ENCODE data around the gene FHAD1. TPM values are rescaled to one million over a fixed set of nuclear protein-coding genes. Genes with fewer than 3 reads are reported as not detected.

FHAD1 gene
- total RNA-seq, 1 experiment from 2014 or later, result 1.9 TPM

- no peak overlapping the region for H3K18ac ChIP-seq (ENCODE audit: insufficient read length, low read depth, low read length)
- H2AK5ac ChIP-seq (ENCODE audit: insufficient read length, low read length), result no peak overlapping the region
- H3K4me2 ChIP-seq (ENCODE audit: insufficient read depth, insufficient read length, low read length), result no peak overlapping the region
- no peaks in the 10 kb centered on the region for H3K27me3 ChIP-seq (ENCODE audit: insufficient read depth, low read length)
- no peak overlapping the region for H4K91ac ChIP-seq (ENCODE audit: insufficient read length, low read depth, low read length)
- H2BK20ac ChIP-seq (ENCODE audit: low read depth, low read length, poor library complexity, severe bottlenecking), result no peak overlapping the region
- H3K56ac ChIP-seq (ENCODE audit: insufficient read length, low read depth, low read length), result no peak overlapping the region
- no peak overlapping the region for H3T11ph ChIP-seq (ENCODE audit: low read length)
- H4K20me1 ChIP-seq (ENCODE audit: control insufficient read depth, insufficient read depth, insufficient read length), result no peaks in the 10 kb centered on the region
- H3K9me3 Mint-ChIP-seq, result no peaks in the 10 kb centered on the region
- no peak overlapping the region for H2BK15ac ChIP-seq (ENCODE audit: low read depth, low read length)
- H4K8ac ChIP-seq (replicated peaks; ENCODE audit: insufficient read length, low read depth, low read length), result no peak overlapping the region
- H3K27ac ChIP-seq (ENCODE audit: insufficient read length, low read depth, low read length), result no peak overlapping the region
- H3K4me1 ChIP-seq (ENCODE audit: insufficient read depth, low read length), result no peaks in the 10 kb centered on the region
- no peak overlapping the region for H3K4ac ChIP-seq (ENCODE audit: low read depth, low read length)
- H2BK12ac ChIP-seq (ENCODE audit: insufficient read length, low read depth, low read length), result no peak overlapping the region
- H3K4me1 Mint-ChIP-seq, result peaks cover 5 to 18% of the 10 kb centered on the region in 2 experiments
- no peaks in the 10 kb centered on the region for H3K23me2 ChIP-seq (ENCODE audit: insufficient read length, low read depth, low read length, poor library complexity, severe bottlenecking)
- H3K9ac ChIP-seq (ENCODE audit: extremely low read depth, insufficient read length, low read length), result no peak overlapping the region
- H4K5ac ChIP-seq (ENCODE audit: insufficient read length, low read depth, low read length), result no peak overlapping the region
- no peaks in the 10 kb centered on the region for H3K9me3 ChIP-seq (ENCODE audit: control insufficient read depth, low read depth, low read length)
- no peak overlapping the region for H3K27ac Mint-ChIP-seq
- WGBS (ENCODE audit: extremely low coverage, insufficient read length, low lambda C conversion rate), result no CpG with 5 or more reads among the region's 11 CpGs
- H2BK120ac ChIP-seq (ENCODE audit: low read depth, low read length, poor library complexity, severe bottlenecking), result no peak overlapping the region
- peaks cover 19% of the 10 kb centered on the region for H3K27me3 Mint-ChIP-seq (ENCODE audit: low read depth)
- TF ChIP-seq CTCF (conservative IDR thresholded peaks at IDR 0.05), result no peak
- H3K36me3 Mint-ChIP-seq (ENCODE audit: insufficient read depth in 1 of 3, low read depth in 3 of 3), result no peaks in the 10 kb centered on the region
- DNase-seq, result no peak
- H2AFZ ChIP-seq (ENCODE audit: low read length), result no peak overlapping the region
- no peak overlapping the region for H2BK5ac ChIP-seq (ENCODE audit: insufficient read length, low read length)
- H3K4me3 Mint-ChIP-seq, result no peak overlapping the region
- H3K79me2 ChIP-seq (ENCODE audit: insufficient read depth, low read length), result no peaks in the 10 kb centered on the region
- no peaks in the 10 kb centered on the region for H3K79me1 ChIP-seq (ENCODE audit: insufficient read depth, low read depth, low read length, poor library complexity, severe bottlenecking)
- H3K14ac ChIP-seq (ENCODE audit: insufficient read depth, low read length), result no peak overlapping the region; the same call in 1 of the 2 replicates
- no peak overlapping the region for H3K23ac ChIP-seq (ENCODE audit: insufficient read length, low read depth, low read length)
Measured at GRCh38 chr1:15353839-15354579, 107.0 kb downstream of the FHAD1 start.
